A673 (cell line): ENCODE data around the gene PID1.

Experiments used
- CTCF ChIP-seq: fragments of 300-800, 200-600 bp; sonication (generic); conservative IDR thresholded peaks from 2 replicates; pipeline ENCODE4 v1.5.1; 2017; ENCODE audit warnings: low read depth, mild to moderate bottlenecking, antibody characterized with exemption, low read length, moderate library complexity, mixed read lengths
- EZH2 ChIP-seq: fragments of 200-600 bp; sonication (generic); IDR thresholded peaks from 2 replicates; pipeline ENCODE4 v1.6.1; 2017; ENCODE audit warnings: borderline replicate concordance, low read depth, mild to moderate bottlenecking, mixed read lengths, antibody characterized with exemption, low read length; ENCODE audit not compliant: poor library complexity, severe bottlenecking

- TF ChIP-seq CTCF, result no peak
- TF ChIP-seq EZH2, result no peak
These were observed 95.0 kb downstream of the PID1 start for GRCh38 chr2:229176136-229176535.
